Activated T-helper 1 cell treated with anti-CD3 and anti-CD28 coated beads, Interleukin-12 subunit alpha, Interleukin-12 subunit beta, Interleukin-2, Interleukin-4 antibody, amounts not matched to agents 30 ng/mL and 10 ng/mL and 1 ng/mL, durations not matched to agents 14 hours and 24 hours and 36 hours (primary cell): Measurements from ENCODE around the gene MUC15. TPM values are rescaled to one million over a fixed set of nuclear protein-coding genes. Genes with fewer than 3 reads are reported as not detected.

Source experiments
- DNase-seq: peaks from one replicate; pipeline ENCODE4 v3.0.0; 2021; ENCODE audit warnings: low spot score
- H3K27ac Mint-ChIP-seq: one replicate; pipeline ENCODE4 v1.8.0; 2021; ENCODE audit warnings: mild to moderate bottlenecking, mixed read lengths
- H3K27me3 Mint-ChIP-seq: one replicate; pipeline ENCODE4 v1.8.0; 2022; ENCODE audit warnings: mild to moderate bottlenecking, moderate library complexity, mixed read lengths; ENCODE audit not compliant: insufficient read depth
- H3K36me3 Mint-ChIP-seq: one replicate; pipeline ENCODE4 v1.8.0; 2021; ENCODE audit warnings: low read depth, mixed read lengths
- H3K4me1 Mint-ChIP-seq: one replicate; pipeline ENCODE4 v1.8.0; 2021; ENCODE audit warnings: low read depth, mixed read lengths
- H3K4me3 Mint-ChIP-seq: one replicate; pipeline ENCODE4 v1.8.0; 2021; ENCODE audit warnings: mild to moderate bottlenecking, moderate library complexity, mixed read lengths
- H3K9me3 Mint-ChIP-seq: one replicate; pipeline ENCODE4 v1.8.0; 2021; ENCODE audit warnings: mixed read lengths
- intact Hi-C: fragments of 100-400 bp; cut with micrococcal nuclease; formaldehyde crosslinking; loops from one replicate; pipeline ENCODE4 v1.15.1; 2024
- total RNA-seq: library from RNA; stranded (reverse); gene quantifications from 2 replicates; pipeline ENCODE4 v1.2.3, GENCODE V29; 2022

MUC15 gene
- total RNA-seq, 1 donor from 2014 or later: not detected

GRCh38 chr11:26554455-26554854 is 17.6 kb downstream of the MUC15 start:
- no peaks in the 10 kb centered on the region for H3K9me3 Mint-ChIP-seq
- no peaks in the 10 kb centered on the region for H3K36me3 Mint-ChIP-seq
- no peak overlapping the region for H3K4me3 Mint-ChIP-seq
- H3K27me3 Mint-ChIP-seq: no peaks in the 10 kb centered on the region
- DNase-seq: no peak
- intact Hi-C loops: no loop called here
- no peak overlapping the region for H3K27ac Mint-ChIP-seq
- H3K4me1 Mint-ChIP-seq: no peaks in the 10 kb centered on the region

- no peak overlapping the region for H3K27ac Mint-ChIP-seq
- H3K36me3 Mint-ChIP-seq: no peaks in the 10 kb centered on the region
- H3K4me3 Mint-ChIP-seq: no peak overlapping the region
- DNase-seq: no peak
- no peaks in the 10 kb centered on the region for H3K4me1 Mint-ChIP-seq
- no peaks in the 10 kb centered on the region for H3K9me3 Mint-ChIP-seq
- intact Hi-C loops: no loop called here
- H3K27me3 Mint-ChIP-seq: no peaks in the 10 kb centered on the region
Measured at GRCh38 chr11:26553182-26553581, 18.9 kb downstream of the MUC15 start.

- no peak overlapping the region for H3K4me3 Mint-ChIP-seq
- H3K4me1 Mint-ChIP-seq: no peaks in the 10 kb centered on the region
- H3K36me3 Mint-ChIP-seq: no peaks in the 10 kb centered on the region
- no peaks in the 10 kb centered on the region for H3K9me3 Mint-ChIP-seq
- intact Hi-C loops: no loop called here
- no peaks in the 10 kb centered on the region for H3K27me3 Mint-ChIP-seq
- H3K27ac Mint-ChIP-seq: no peak overlapping the region
- no peak for DNase-seq
Measured at GRCh38 chr11:26551186-26551801, 20.8 kb downstream of the MUC15 start.

GRCh38 chr11:26550022-26550421 is 22.0 kb downstream of the MUC15 start:
- H3K36me3 Mint-ChIP-seq: no peaks in the 10 kb centered on the region
- no peaks in the 10 kb centered on the region for H3K9me3 Mint-ChIP-seq
- no peak overlapping the region for H3K27ac Mint-ChIP-seq
- no peak overlapping the region for H3K4me3 Mint-ChIP-seq
- H3K27me3 Mint-ChIP-seq: no peaks in the 10 kb centered on the region
- H3K4me1 Mint-ChIP-seq: no peaks in the 10 kb centered on the region
- no peak for DNase-seq
- intact Hi-C loops: no loop called here

GRCh38 chr11:26549176-26549575 is 22.9 kb downstream of the MUC15 start:
- no peak overlapping the region for H3K27ac Mint-ChIP-seq
- intact Hi-C loops: no loop called here
- H3K36me3 Mint-ChIP-seq: no peaks in the 10 kb centered on the region
- DNase-seq: no peak
- H3K27me3 Mint-ChIP-seq: no peaks in the 10 kb centered on the region
- H3K4me1 Mint-ChIP-seq: no peaks in the 10 kb centered on the region
- no peaks in the 10 kb centered on the region for H3K9me3 Mint-ChIP-seq
- no peak overlapping the region for H3K4me3 Mint-ChIP-seq

GRCh38 chr11:26541870-26542269 is 30.2 kb downstream of the MUC15 start:
- no peaks in the 10 kb centered on the region for H3K4me1 Mint-ChIP-seq
- no peaks in the 10 kb centered on the region for H3K36me3 Mint-ChIP-seq
- H3K27me3 Mint-ChIP-seq: no peaks in the 10 kb centered on the region
- no peak overlapping the region for H3K4me3 Mint-ChIP-seq
- intact Hi-C loops: no loop called here
- DNase-seq: no peak
- peaks cover 12% of the 10 kb centered on the region for H3K9me3 Mint-ChIP-seq
- H3K27ac Mint-ChIP-seq: no peak overlapping the region

GRCh38 chr11:26539517-26539916 is 32.5 kb downstream of the MUC15 start:
- intact Hi-C loops: no loop called here

GRCh38 chr11:26537341-26537740 is 34.7 kb downstream of the MUC15 start:
- no peaks in the 10 kb centered on the region for H3K4me1 Mint-ChIP-seq
- no peak overlapping the region for H3K4me3 Mint-ChIP-seq
- intact Hi-C loops: no loop called here
- H3K27me3 Mint-ChIP-seq: no peaks in the 10 kb centered on the region
- no peaks in the 10 kb centered on the region for H3K36me3 Mint-ChIP-seq
- peaks cover 12% of the 10 kb centered on the region for H3K9me3 Mint-ChIP-seq
- DNase-seq: no peak
- H3K27ac Mint-ChIP-seq: no peak overlapping the region

More at GRCh38 chr11:26539517-26539916, 32.5 kb downstream of the MUC15 start:
- Mint-ChIP-seq H3K4me3 (no peak overlapping the region), H3K9me3 (peaks cover 12% of the 10 kb centered on the region), H3K27me3 (no peaks in the 10 kb centered on the region), H3K36me3 (no peaks in the 10 kb centered on the region), H3K27ac (no peak overlapping the region), H3K4me1 (no peaks in the 10 kb centered on the region)
- no peak for DNase-seq

- intact Hi-C loops: loop anchor here (10.0 kb wide), 1 partner anchor 957 kb away; no protein-coding TSS in a partner anchor
- no peaks in the 10 kb centered on the region for H3K4me1 Mint-ChIP-seq
- H3K4me3 Mint-ChIP-seq: no peak overlapping the region
- no peaks in the 10 kb centered on the region for H3K9me3 Mint-ChIP-seq
- no peak overlapping the region for H3K27ac Mint-ChIP-seq
- no peaks in the 10 kb centered on the region for H3K27me3 Mint-ChIP-seq
- DNase-seq: no peak
- no peaks in the 10 kb centered on the region for H3K36me3 Mint-ChIP-seq
Measured at GRCh38 chr11:26527685-26528084, 44.4 kb downstream of the MUC15 start.

GRCh38 chr11:26522912-26523610 is 49.0 kb downstream of the MUC15 start:
- DNase-seq: no peak
- no peak overlapping the region for H3K4me3 Mint-ChIP-seq
- H3K36me3 Mint-ChIP-seq: no peaks in the 10 kb centered on the region
- no peaks in the 10 kb centered on the region for H3K9me3 Mint-ChIP-seq
- no peak overlapping the region for H3K27ac Mint-ChIP-seq
- intact Hi-C loops: loop anchor here (10.0 kb wide), 1 partner anchor 962 kb away; no protein-coding TSS in a partner anchor
- H3K4me1 Mint-ChIP-seq: no peaks in the 10 kb centered on the region
- H3K27me3 Mint-ChIP-seq: no peaks in the 10 kb centered on the region

- H3K27me3 Mint-ChIP-seq: no peaks in the 10 kb centered on the region
- H3K9me3 Mint-ChIP-seq: no peaks in the 10 kb centered on the region
- H3K4me3 Mint-ChIP-seq: no peak overlapping the region
- DNase-seq: no peak
- no peaks in the 10 kb centered on the region for H3K4me1 Mint-ChIP-seq
- intact Hi-C loops: no loop called here
- H3K27ac Mint-ChIP-seq: no peak overlapping the region
- H3K36me3 Mint-ChIP-seq: no peaks in the 10 kb centered on the region
Measured at GRCh38 chr11:26519469-26519868, 52.6 kb downstream of the MUC15 start.

GRCh38 chr11:26512196-26512595 is 59.9 kb downstream of the MUC15 start:
- no peaks in the 10 kb centered on the region for H3K27me3 Mint-ChIP-seq

GRCh38 chr11:26510756-26511155 is 61.3 kb downstream of the MUC15 start:
- Mint-ChIP-seq H3K9me3 (no peaks in the 10 kb centered on the region), H3K27me3 (no peaks in the 10 kb centered on the region), H3K36me3 (no peaks in the 10 kb centered on the region), H3K4me3 (no peak overlapping the region), H3K4me1 (no peaks in the 10 kb centered on the region), H3K27ac (no peak overlapping the region)
- DNase-seq: no peak
- intact Hi-C loops: no loop called here

More at GRCh38 chr11:26512196-26512595, 59.9 kb downstream of the MUC15 start:
- Mint-ChIP-seq H3K4me1 (no peaks in the 10 kb centered on the region), H3K9me3 (no peaks in the 10 kb centered on the region), H3K4me3 (no peak overlapping the region), H3K27ac (no peak overlapping the region), H3K36me3 (no peaks in the 10 kb centered on the region)
- DNase-seq: no peak
- intact Hi-C loops: no loop called here
